Naive thymus-derived CD8-positive, alpha-beta T cell (primary cell): Measurements from ENCODE around the gene ATP1A1. TPM values are rescaled to one million over a fixed set of nuclear protein-coding genes. Genes with fewer than 3 reads are reported as not detected.

Experiments
- ATAC-seq, 2 donors: fragments of 150-1000 bp; cut with Tn5 transposase in 1 of 2; sonication (Bioruptor Pico), chemical (Tn5 transposase) in 1 of 2; 1 replicate in 1 of 2; 2 replicates in 1 of 2; pipeline ENCODE4 v1.10.0; 2021; ENCODE audit warnings: mild to moderate bottlenecking in 2 of 2, moderate library complexity in 2 of 2
- POLR2A ChIA-PET: fragments of 350-600 bp; sonication (Branson Sonifier 250); formaldehyde crosslinking; loops from one replicate; lab custom pipeline; 2021; ENCODE audit warnings: antibody characterized with exemption; lab: Charles Lee
- DNase-seq, 10 donors: peaks; one replicate each; pipeline versions ENCODE4 v3.0.0 to v3.0.0-alpha.2; 2020 to 2022
- H3K27ac Mint-ChIP-seq, 10 donors: one replicate each; pipeline ENCODE4 v1.8.0; 2020 to 2022; ENCODE audit warnings: mild to moderate bottlenecking in 10 of 10, mixed read lengths in 10 of 10, moderate library complexity in 4 of 10, inconsistent platforms in 1 of 10
- H3K27me3 Mint-ChIP-seq, 5 donors: one replicate each; pipeline ENCODE4 v1.8.0; 2021 to 2022; ENCODE audit warnings: mixed read lengths in 5 of 5
- H3K36me3 Mint-ChIP-seq, 3 donors: one replicate each; pipeline ENCODE4 v1.8.0; 2020 to 2022; ENCODE audit warnings: mixed read lengths in 3 of 3, mild to moderate bottlenecking in 2 of 3, inconsistent platforms in 1 of 3
- H3K4me1 Mint-ChIP-seq, 4 donors: one replicate each; pipeline ENCODE4 v1.8.0; 2021 to 2022; ENCODE audit warnings: mixed read lengths in 4 of 4
- H3K4me3 Mint-ChIP-seq, 10 donors: one replicate each; pipeline ENCODE4 v1.8.0; 2020 to 2022; ENCODE audit warnings: mild to moderate bottlenecking in 10 of 10, mixed read lengths in 10 of 10, moderate library complexity in 6 of 10, inconsistent platforms in 1 of 10
- H3K9me3 Mint-ChIP-seq, 9 donors: one replicate each; pipeline ENCODE4 v1.8.0; 2020 to 2022; ENCODE audit warnings: mixed read lengths in 9 of 9, mild to moderate bottlenecking in 3 of 9, inconsistent platforms in 1 of 9, moderate library complexity in 1 of 9
- polyA plus RNA-seq, 3 donors: library from polyadenylated mRNA; unstranded; fragments of 300-500 nt; fragmentation: Illumina TruSeq; gene quantifications; one replicate each; pipeline ENCODE4 v1.2.3, GENCODE V29; 2021
- total RNA-seq, 8 experiments: library from RNA in 2 of 8; stranded (reverse) in 2 of 8; gene quantifications; one replicate each; pipeline ENCODE4 v1.2.3 and lab custom pipeline; 2021 to 2026

Gene ATP1A1
- total and polyA plus RNA-seq, 5 experiments from 2014 or later: 59.1 to 261 (median 65.0) TPM

DNA sequence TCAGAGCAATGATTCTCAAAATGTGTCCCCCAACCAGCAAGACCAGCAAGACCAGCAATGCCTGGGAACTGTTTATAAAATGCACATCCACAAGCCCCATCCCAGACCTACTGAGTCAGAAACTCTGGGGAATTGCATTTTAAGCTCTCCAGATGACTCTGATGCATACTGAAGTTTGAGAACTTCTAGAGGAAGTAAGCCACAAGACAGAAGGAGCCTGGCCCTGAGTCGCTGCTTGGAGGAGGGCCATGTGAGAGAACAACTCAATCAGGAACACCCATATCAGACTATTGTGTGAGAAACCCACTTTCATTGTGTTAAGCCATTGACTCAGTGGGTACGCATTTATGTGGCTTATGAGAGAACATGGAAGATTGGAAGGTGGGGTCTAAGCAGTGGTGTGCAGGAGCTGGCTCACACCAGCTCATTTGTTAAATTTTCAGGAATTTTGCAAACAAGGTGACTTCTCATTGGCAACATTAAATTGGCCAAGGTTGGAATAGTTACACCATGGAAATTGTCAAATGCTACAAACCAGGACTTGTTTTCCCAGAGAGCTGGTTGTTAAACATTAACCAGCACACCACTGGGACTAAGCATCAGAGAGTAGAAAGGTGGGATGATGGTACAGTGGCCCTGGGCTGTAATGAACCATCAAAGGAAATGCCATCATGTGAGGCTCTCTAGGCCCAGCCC, 38.9 kb downstream of the ATP1A1 start:
- ATAC-seq (no peak), DNase-seq (no peak)
- Mint-ChIP-seq H3K36me3 (peaks cover 0 to 33% (median 0%) of the 10 kb centered on the region in 3 donors), H3K27ac (peak overlapping the region in 1 of 10 donors; percentile 20), H3K4me3 (no peak overlapping the region), H3K4me1 (peaks cover 9 to 32% (median 24%) of the 10 kb centered on the region in 4 donors), H3K9me3 (no peaks in the 10 kb centered on the region), H3K27me3 (no peaks in the 10 kb centered on the region)
- POLR2A ChIA-PET: interaction anchor here (0.6 to 1.2 kb wide), 5 partner anchors 9 to 109 kb away, joined by 3 to 5 read pairs (median 3); no protein-coding TSS in a partner anchor

DNA sequence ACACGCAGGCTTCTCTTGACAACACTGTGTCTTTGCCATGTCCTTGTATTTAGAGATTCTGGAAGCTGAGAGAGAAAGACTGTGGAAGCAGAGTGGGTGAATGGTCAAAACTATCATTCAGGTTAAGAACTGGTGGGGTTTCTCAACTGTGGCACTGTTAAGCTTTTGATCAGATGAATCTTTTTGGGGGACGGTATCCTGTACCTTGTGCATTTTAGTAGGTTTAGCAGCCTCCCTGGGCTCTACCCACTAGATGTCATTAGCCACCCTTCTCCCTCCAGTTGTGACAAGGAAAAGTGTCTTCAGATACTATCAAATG, 39.4 kb downstream of the ATP1A1 start:
- DNase-seq: no peak
- peaks cover 12 to 34% (median 26%) of the 10 kb centered on the region in 4 donors for H3K4me1 Mint-ChIP-seq
- POLR2A ChIA-PET: interaction anchor here (0.6 to 1.2 kb wide), 4 partner anchors 9 to 110 kb away, joined by 3 to 5 read pairs (median 4); no protein-coding TSS in a partner anchor

DNA sequence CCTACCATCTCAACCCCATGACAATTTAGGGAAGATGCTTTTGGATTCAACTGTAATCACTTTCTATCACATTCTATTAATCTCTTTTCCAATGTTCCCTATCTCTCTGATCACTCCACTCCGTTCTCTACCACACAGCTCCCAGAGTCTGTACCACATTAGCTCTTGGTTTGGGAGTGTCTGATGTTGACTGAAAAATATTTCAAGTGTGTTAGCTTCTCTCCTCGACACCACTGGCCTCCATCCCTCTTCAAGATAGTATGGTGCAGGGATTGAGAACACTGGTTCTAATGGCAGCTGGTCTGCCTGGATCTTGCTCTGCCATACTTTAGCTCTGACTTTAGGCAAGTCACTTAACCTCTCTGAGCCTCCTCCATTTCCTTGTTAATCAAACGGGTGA, 39.9 kb downstream of the ATP1A1 start:
- Mint-ChIP-seq H3K4me1 (peaks cover 16 to 39% (median 28%) of the 10 kb centered on the region in 4 donors), H3K36me3 (peaks cover 0 to 24% (median 0%) of the 10 kb centered on the region in 3 donors), H3K27ac (peak overlapping the region in 7 of 10 donors; percentile 19 to 81 (median 44)), H3K27me3 (no peaks in the 10 kb centered on the region), H3K9me3 (no peaks in the 10 kb centered on the region), H3K4me3 (no peak overlapping the region)
- DNase-seq: no peak
- no peak for ATAC-seq
- POLR2A ChIA-PET: interaction anchor here (1.2 kb wide), 1 partner anchor 10 kb away, joined by 5 read pairs; no protein-coding TSS in a partner anchor

More for the DNA sequence above, 39.4 kb downstream of the ATP1A1 start:
- Mint-ChIP-seq H3K27ac (peak overlapping the region in 1 of 10 donors; percentile 37), H3K36me3 (peaks cover 0 to 29% (median 0%) of the 10 kb centered on the region in 3 donors), H3K27me3 (no peaks in the 10 kb centered on the region), H3K4me3 (no peak overlapping the region), H3K9me3 (no peaks in the 10 kb centered on the region)
- no peak for ATAC-seq

DNA sequence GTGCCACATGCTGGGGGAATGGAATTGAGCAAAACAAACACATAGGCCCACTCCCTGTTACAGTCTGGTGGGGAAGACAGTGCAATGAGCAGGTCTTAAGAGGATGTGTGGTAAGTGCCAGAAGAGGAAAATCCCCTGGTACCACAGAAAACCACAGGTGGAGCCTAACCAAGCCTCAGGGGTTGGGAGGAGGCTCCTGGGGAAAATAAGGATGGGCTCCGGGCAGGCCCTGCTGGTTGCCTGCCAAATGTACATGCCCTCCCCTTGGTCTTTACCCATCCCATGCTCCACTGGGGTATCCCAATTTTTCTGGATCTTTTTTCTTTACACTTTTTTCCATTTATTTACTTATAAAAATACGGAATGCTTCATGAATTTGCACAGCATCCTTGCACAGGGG, 40.4 kb downstream of the ATP1A1 start:
- no peak overlapping the region for H3K4me3 Mint-ChIP-seq
- ATAC-seq: no peak
- peaks cover 0 to 23% (median 0%) of the 10 kb centered on the region in 3 donors for H3K36me3 Mint-ChIP-seq
- peak overlapping the region in 5 of 10 donors; percentile 19 to 55 (median 24) for H3K27ac Mint-ChIP-seq
- H3K9me3 Mint-ChIP-seq: no peaks in the 10 kb centered on the region
- POLR2A ChIA-PET: no interaction called here
- no peaks in the 10 kb centered on the region for H3K27me3 Mint-ChIP-seq
- DNase-seq: no peak
- H3K4me1 Mint-ChIP-seq: peaks cover 22 to 44% (median 32%) of the 10 kb centered on the region in 4 donors

DNA sequence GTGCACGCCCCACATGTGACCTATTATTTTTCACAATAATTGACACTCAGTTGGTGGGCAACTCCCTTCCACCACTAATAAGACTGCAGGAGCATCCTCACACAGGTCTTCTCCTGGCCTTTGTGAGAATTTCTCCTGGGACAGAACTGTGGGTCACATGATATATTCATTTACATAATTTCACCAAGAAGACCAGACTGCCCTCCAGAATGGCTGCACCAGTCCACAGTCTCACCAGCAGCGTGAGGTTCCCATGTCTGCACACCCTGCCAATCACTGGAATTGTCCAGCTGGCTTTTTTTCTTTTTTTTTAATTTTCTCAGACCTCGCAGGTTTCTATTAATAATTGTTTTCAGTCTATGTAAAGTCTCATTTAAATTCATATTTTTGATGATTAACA, 41.3 kb downstream of the ATP1A1 start:
- peaks cover 0 to 2% (median 0%) of the 10 kb centered on the region in 5 donors for H3K27me3 Mint-ChIP-seq
- H3K4me1 Mint-ChIP-seq: peaks cover 19 to 51% (median 38%) of the 10 kb centered on the region in 4 donors
- peak overlapping the region in 2 of 10 donors; percentile 26 to 49 for H3K27ac Mint-ChIP-seq
- H3K4me3 Mint-ChIP-seq: no peak overlapping the region
- H3K9me3 Mint-ChIP-seq: no peaks in the 10 kb centered on the region
- POLR2A ChIA-PET: interaction anchor here (5.7 kb wide), 1 partner anchor 41 kb away, joined by 67 read pairs; the partner anchor contains the start of gene ATP1A1
- no peak for DNase-seq
- H3K36me3 Mint-ChIP-seq: peaks cover 0 to 23% (median 0%) of the 10 kb centered on the region in 3 donors
- ATAC-seq: no peak

DNA sequence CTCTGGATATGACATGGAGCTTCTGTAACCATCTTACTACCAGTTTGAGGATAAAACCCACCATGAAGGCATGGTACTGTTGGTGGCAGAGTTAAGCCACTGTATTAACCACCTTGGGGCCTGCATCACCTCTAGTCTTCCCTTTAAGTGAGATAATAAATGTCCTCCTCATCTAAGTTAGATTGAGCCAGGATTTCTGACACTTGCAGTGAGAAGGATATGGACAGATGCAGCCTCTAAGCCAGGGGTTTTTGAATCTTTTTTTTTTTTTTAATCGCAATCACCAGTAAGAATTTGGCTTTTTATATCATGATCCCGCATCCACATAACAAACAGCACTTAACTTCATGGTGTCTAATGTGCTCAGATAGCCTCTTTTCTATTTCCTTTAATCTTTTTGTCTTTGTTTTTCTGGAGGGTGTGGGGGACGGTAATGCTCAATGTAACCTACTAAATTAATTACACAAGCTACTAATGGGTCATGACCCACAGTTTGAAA, 42.2 kb downstream of the ATP1A1 start:
- DNase-seq (no peak), ATAC-seq (no peak)
- POLR2A ChIA-PET: interaction anchor here (5.7 kb wide), 1 partner anchor 42 kb away, joined by 67 read pairs; the partner anchor contains the start of gene ATP1A1
- no peak overlapping the region for H3K4me3 Mint-ChIP-seq
- H3K27me3 Mint-ChIP-seq: peaks cover 0 to 2% (median 0%) of the 10 kb centered on the region in 5 donors
- H3K36me3 Mint-ChIP-seq: peaks cover 0 to 21% (median 0%) of the 10 kb centered on the region in 3 donors
- H3K9me3 Mint-ChIP-seq: no peaks in the 10 kb centered on the region
- H3K27ac Mint-ChIP-seq: peak overlapping the region in 4 of 10 donors; percentile 22 to 82 (median 55)
- H3K4me1 Mint-ChIP-seq: peaks cover 15 to 52% (median 39%) of the 10 kb centered on the region in 4 donors

DNA sequence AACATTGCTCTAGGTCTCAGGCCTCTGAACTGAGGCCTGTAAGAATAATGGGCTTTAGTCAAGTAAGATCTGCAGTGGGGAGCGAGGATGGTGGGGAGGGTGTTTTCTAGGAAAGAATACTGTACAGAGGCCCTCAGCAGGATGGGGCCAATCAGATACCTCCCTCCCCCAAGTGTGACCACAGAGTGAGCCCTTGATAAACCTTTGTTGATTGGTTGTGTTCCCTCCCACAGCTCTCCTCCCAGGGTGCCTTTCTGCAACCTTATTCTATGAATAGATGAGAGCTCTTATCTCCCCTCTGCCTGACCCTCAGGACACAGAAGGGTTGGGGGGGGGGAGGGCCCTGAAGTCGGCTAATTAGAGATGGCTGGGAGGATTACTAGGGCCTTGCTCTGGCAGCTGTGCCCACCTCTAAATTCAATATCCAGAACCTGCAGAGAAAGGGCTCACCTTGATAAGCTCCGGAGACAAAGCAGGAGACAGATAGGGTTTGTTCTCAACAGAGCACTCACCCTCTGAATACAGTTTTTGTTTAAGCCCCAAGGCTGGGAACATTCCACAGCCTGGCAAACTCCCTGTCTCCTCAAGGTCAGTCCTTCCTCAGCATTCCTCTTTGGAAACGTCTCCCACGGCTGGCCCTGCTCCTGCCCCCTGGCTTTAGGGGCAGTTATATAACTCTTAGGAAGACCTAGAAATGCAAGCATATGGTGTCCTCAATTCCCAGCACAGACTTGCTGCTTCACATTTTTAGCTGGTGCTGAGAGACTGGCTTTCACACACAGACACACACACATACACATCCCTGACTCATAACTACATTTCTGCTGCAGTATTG, 42.9 kb downstream of the ATP1A1 start:
- H3K36me3 Mint-ChIP-seq: peaks cover 0 to 21% (median 0%) of the 10 kb centered on the region in 3 donors
- no peaks in the 10 kb centered on the region for H3K9me3 Mint-ChIP-seq
- DNase-seq (no peak), ATAC-seq (no peak)
- peak overlapping the region in 9 of 10 donors; percentile 22 to 96 (median 47) for H3K27ac Mint-ChIP-seq
- H3K27me3 Mint-ChIP-seq: peaks cover 0 to 2% (median 0%) of the 10 kb centered on the region in 5 donors
- POLR2A ChIA-PET: interaction anchor here (5.7 kb wide), 1 partner anchor 42 kb away, joined by 67 read pairs; the partner anchor contains the start of gene ATP1A1
- peaks cover 15 to 52% (median 39%) of the 10 kb centered on the region in 4 donors for H3K4me1 Mint-ChIP-seq
- H3K4me3 Mint-ChIP-seq: peak overlapping the region in 2 of 10 donors; percentile 21 to 38

DNA sequence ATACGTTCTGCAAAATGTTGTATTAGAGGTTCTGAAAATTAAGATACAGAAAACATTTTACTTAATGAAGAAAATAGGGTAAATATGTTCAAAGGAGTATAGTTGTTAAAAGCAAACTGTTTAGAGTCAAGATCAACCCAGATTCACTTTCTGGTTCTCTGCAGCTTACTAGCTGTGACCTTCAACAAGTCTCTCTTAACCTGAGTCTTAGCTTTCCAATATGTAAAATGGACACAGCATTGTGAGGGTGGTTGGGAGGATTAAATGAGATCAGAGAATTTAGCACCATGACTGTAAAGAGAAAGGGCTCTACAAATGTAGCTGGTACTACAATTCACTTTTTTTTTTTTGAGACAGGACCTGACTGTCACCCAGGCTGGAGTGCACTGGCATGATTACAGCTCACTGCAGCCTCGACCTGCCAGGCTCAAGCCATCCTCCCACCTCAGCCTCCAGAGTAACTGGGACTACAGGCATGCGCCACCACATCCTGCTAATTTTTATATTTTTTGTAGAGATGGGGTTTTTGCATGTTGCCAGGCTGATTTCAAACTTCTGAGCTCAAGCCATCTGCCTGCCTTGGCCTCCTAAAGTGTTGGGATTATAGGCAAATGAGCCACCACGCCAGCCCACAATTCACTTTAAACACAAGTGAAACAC, 43.9 kb downstream of the ATP1A1 start:
- Mint-ChIP-seq H3K4me1 (peaks cover 15 to 52% (median 38%) of the 10 kb centered on the region in 4 donors), H3K36me3 (peaks cover 0 to 17% (median 0%) of the 10 kb centered on the region in 3 donors), H3K27ac (peak overlapping the region in 9 of 10 donors; percentile 93 to 99 (median 97)), H3K9me3 (no peaks in the 10 kb centered on the region), H3K27me3 (peaks cover 0 to 4% (median 0%) of the 10 kb centered on the region in 5 donors), H3K4me3 (peak overlapping the region; percentile 86 to 94 (median 90))
- POLR2A ChIA-PET: interaction anchor here (1.2 to 5.7 kb wide), 7 partner anchors 10 to 267 kb away, joined by 4 to 67 read pairs (median 9); partner anchors contain the start of gene ATP1A1
- DNase-seq (no peak), ATAC-seq (no peak)

DNA sequence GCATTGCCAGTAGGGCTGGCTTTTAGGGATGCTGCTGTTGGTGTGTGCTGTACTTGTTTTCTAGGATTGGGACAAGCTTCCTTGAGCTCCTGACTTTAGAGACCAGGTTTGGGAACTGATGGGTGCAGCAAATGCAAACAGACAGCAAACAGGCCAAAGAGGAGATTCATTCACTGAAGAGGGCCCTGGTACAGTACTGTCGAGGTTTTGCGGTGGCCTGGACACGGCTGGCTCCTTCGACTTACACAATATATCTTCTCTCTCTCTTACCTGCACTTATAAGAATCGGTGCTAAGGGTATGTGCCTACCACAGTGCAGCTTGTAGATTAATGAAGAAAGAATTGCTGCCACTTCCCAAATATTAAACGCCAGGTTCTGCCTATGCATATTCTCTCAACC, 44.6 kb downstream of the ATP1A1 start:
- H3K27ac Mint-ChIP-seq: peak overlapping the region; percentile 93 to 99 (median 98)
- no peaks in the 10 kb centered on the region for H3K9me3 Mint-ChIP-seq
- POLR2A ChIA-PET: interaction anchor here (1.2 to 5.7 kb wide), 9 partner anchors 11 to 268 kb away, joined by 4 to 67 read pairs (median 9); partner anchors contain the start of gene ATP1A1
- peaks cover 0 to 17% (median 0%) of the 10 kb centered on the region in 3 donors for H3K36me3 Mint-ChIP-seq
- ATAC-seq (no peak), DNase-seq (no peak)
- peak overlapping the region; percentile 86 to 94 (median 90) for H3K4me3 Mint-ChIP-seq
- peaks cover 15 to 52% (median 37%) of the 10 kb centered on the region in 4 donors for H3K4me1 Mint-ChIP-seq
- H3K27me3 Mint-ChIP-seq: peaks cover 0 to 4% (median 0%) of the 10 kb centered on the region in 5 donors

DNA sequence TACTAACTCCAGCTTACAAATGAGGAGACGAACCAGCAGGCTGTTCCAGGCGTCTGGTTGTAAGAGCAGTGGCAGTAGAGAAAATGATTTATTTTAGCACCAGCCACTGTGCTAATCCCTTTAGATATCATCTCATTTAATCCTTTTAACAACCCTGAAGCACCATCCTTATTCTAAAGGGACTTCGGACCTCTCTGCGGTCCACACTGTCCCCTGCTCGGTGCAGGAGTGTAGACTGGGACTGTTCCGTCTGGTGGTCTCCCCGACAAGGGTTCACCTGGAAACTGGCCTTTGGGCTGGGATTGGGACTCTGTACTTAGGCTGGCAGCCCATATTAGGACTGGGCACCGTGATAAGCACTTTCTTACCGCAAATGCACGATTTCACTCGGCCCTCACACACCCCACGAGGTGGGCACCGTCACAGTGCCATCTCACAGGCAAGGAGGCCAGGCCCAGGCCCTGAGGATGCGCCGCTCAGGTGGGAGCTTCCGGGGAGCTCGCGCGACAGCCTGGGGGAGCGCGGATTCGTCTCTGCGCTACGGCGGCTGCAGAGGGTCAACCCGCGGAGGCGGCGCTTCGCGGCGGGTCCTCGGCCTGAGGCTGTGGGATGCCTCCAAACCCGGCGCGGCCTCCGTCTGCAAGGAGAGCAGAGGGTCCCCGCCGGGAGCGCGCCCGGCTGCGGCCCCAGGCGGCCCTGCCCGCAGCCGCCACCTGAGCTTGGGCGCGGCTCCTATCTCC, 45.2 kb downstream of the ATP1A1 start:
- Mint-ChIP-seq H3K27ac (peak overlapping the region; percentile 93 to 99 (median 98)), H3K9me3 (no peaks in the 10 kb centered on the region), H3K36me3 (peaks cover 0 to 13% (median 0%) of the 10 kb centered on the region in 3 donors), H3K27me3 (peaks cover 0 to 4% (median 0%) of the 10 kb centered on the region in 5 donors), H3K4me1 (peaks cover 11 to 52% (median 35%) of the 10 kb centered on the region in 4 donors), H3K4me3 (peak overlapping the region; percentile 86 to 94 (median 90))
- ATAC-seq (peak; percentile 95 to 96), DNase-seq (peak; percentile 77 to 92 (median 87))
- POLR2A ChIA-PET: interaction anchor here (0.6 to 5.7 kb wide), 20 partner anchors 8 to 269 kb away, joined by 3 to 67 read pairs (median 4); partner anchors contain the start of gene ATP1A1
